HG03108 (cell line): ENCODE data around the gene ASB1.

Experiments used
- ATAC-seq: cut with Tn5 transposase; IDR thresholded peaks from one replicate; pipeline ENCODE4 v1.9.1; 2021; ENCODE audit warnings: moderate library complexity; ENCODE audit not compliant: unreplicated experiment

ASB1 gene

GRCh38 chr2:238464389-238464788 lies 37.7 kb downstream of the ASB1 start:
- ATAC-seq = no peak

DNA sequence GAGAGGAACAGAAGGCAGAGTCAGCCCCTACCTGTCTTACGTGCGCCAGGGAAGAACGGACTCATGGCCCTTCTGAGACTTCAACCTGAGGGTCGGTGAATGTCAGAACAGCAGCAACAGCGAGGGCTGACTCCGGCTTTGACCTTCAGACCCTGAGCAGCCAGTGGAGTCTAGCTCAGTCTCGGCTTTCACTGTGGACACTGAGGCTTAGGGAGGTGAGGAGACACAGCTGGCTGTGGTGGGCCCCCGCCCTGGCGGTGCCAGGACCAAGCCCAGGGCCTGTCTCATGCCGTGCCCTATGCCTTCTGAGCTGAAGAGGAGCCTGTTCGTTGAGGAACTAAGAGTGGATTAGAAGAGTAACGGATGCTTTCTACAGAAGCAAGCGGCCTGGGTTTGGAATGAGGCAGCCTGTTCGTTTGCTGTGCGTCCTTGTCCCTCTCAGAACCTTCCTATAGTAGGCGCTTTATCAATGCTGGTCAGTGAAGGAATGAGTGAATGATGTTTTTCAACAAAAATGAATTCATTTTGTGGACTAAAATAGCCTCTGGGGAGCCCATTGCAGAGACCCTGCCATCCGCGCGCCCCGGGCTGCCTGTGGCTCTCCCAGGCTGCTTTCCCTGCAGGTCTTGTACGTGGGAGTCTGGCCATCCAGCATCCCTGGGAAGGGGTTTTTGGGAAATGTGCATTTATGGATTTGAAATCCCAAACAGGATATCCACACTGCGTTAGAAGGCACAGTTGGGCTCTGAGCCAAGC lies 38.9 kb downstream of the ASB1 start:
- no peak for ATAC-seq

- no peak for ATAC-seq
These were observed 39.6 kb downstream of the ASB1 start for GRCh38 chr2:238466243-238466756.

GRCh38 chr2:238467062-238467461 lies 40.3 kb downstream of the ASB1 start:
- ATAC-seq = no peak

GRCh38 chr2:238467792-238468191 lies 41.1 kb downstream of the ASB1 start:
- ATAC-seq = no peak

- no peak for ATAC-seq
These were observed 42.4 kb downstream of the ASB1 start for GRCh38 chr2:238469155-238469554.

DNA sequence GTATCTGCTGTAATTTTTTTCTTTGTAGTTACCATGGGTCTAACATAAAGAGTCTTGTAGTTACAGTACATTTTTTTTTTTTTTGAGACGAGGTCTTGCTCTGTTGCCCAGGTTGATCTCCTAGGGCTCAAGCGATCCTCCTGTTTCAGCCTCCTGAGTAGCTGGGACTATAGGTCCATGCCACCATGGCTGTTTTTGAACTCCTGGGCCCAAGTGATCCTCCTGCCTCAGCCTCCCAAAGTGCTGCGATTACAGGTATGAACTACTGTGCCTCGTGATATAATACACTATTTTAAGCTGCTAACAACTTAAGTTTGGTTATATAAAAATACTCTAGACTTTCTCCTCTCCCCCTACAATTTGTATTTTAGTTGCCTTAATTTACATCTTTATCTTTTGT lies 46.3 kb downstream of the ASB1 start:
- ATAC-seq = no peak

- no peak for ATAC-seq
These were observed 46.8 kb downstream of the ASB1 start for GRCh38 chr2:238473523-238473922.

DNA sequence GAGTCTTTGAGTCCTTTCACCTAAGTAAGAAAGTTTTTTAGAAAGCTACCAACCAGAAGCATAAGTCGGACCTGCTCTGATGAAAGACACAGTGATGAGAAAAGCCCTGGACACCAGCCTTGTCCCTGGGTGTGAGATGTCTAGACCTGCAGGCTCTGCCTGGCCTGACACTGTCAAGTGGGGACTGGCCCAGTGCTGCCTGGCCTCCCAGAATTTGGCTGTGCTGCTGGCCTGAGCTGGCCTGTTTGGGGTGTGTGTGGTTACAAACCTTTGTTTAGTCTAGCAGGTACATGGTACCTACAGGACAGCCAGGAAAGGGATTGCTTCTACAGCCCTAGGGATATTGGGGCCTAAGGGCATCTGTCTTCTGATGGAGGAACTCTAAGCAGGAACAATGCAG lies 48.3 kb downstream of the ASB1 start:
- ATAC-seq = no peak

DNA sequence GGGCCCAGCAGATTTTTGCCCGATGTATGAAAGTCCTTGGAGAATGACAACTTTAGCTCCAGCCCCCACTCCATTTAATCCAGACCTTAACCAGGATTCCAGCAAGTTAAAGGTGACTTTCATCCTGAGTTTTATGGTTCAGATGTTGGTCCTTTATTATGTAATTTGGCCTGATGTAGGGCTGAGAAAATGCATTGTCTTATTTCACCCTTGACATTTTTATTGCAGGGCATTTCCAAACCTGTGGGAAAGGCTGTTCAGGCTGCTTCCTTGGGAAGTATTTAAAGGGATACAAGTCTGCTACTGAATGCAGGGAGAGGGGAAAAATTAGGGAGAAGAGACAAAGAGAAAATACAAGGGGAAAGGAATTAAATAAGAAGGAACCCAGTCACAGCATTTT lies 48.8 kb downstream of the ASB1 start:
- ATAC-seq = no peak

DNA sequence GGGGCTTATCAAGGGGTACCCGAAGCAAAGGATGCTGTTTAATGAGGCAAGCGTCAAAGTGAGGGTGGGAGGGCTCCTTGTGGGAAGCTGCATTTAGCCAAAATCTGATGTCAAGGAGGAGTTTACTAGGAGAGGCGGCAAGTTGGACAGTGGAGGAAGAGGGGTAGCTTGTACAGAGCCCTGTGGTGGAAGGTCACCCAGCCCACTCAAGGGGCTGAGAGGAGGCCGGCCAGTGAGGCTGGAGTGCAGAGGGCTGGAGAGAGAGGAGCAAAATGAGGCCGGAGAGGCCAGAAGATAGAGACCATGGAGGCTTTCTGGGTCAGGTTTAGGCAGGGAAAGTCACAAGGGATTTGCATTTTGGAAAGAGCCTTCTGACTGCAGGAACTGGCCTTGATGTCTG lies 49.5 kb downstream of the ASB1 start:
- no peak for ATAC-seq

DNA sequence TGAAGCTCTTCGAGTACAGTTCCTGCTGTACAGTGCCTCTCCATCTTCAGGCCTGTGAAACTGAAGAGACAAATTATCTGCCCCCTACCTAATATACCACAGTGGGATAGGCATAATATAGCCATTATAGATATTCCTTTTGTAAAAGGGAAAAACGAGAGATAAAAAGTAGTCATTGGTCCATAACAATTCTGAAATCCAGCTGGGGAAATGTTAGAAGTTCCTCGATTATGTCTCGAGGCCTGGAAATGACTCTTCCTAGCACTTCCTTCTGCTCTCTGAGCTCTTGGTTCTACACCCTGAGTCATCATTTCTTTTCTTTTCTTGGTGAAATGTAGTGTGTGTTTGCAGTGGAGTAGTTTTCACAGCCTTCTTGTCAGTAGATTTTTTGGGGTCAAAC lies 51.5 kb downstream of the ASB1 start:
- ATAC-seq = no peak

- no peak for ATAC-seq
These were observed 53.1 kb downstream of the ASB1 start for GRCh38 chr2:238479847-238480246.

- ATAC-seq = no peak
These were observed 56.3 kb downstream of the ASB1 start for GRCh38 chr2:238483021-238483420.

DNA sequence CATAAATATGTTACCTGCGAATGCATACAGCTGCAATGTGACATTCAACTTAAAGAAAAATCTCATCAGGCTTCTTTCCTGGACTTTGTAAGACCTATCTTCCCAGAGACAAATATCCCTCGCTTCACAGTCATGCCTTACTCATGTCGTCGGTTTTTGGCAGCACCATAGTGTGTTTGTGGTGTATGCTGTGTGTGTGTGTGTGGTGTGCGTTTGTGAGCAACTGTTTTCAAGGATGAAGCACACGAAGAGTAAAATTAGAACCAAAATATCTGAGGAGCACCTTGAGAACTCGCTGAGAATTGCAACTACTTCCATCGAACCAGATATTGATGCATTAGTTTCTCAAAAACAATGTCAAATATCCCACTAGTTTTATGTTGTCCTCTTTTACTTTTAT lies 56.9 kb downstream of the ASB1 start:
- ATAC-seq = no peak

GRCh38 chr2:238484522-238485452 lies 58.1 kb downstream of the ASB1 start:
- ATAC-seq = no peak

DNA sequence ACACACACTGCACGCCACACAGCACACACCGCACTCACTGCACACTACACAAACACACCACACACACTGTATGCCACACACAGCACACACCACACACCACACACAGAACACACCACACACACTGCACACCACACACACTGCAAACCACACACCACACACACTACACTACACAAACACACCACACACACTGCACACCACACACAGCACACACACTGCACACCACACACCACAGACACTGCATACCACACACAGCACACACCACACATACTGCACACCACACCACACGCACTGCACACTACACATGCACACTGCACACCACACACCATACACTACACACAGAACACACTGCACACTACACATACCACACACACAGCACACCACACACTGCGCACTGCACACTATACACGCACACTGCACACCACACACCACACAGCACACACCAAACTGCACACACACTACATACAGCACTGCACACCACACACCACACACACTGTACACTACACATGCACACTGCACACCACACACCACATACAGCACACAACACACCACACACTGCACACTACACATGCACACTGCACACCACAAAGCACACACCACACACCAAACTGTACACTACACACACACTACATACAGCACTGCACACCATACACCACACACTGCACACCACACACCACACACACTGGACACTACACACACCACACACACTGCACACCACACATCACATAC lies 59.6 kb downstream of the ASB1 start:
- ATAC-seq = no peak

GRCh38 chr2:238487134-238487533 lies 60.4 kb downstream of the ASB1 start:
- no peak for ATAC-seq

GRCh38 chr2:238487652-238488346 lies 61.1 kb downstream of the ASB1 start:
- no peak for ATAC-seq

DNA sequence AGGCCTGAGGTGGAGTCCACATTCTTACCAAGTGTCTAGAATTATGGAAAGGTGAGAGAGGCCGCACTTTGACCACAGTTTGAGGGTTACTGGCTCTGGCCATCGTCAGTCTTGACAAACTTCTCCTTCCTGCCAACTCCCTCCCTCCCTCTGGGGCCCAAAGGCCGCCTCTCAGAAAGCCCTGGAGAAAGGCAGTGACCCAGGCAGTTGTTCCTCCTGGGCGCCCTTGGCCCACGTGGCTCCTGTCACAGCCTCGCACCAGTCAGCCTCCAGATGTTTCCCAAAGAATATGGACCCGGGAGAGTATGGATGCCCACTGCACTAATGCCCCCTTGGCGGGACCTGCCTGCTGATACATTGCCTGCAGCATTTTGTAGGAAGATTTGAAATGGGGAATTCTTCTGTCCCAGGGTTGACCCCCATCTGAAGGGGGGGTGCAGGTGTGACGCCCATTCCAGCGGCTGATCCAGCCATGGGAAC lies 61.7 kb downstream of the ASB1 start:
- ATAC-seq = no peak

DNA sequence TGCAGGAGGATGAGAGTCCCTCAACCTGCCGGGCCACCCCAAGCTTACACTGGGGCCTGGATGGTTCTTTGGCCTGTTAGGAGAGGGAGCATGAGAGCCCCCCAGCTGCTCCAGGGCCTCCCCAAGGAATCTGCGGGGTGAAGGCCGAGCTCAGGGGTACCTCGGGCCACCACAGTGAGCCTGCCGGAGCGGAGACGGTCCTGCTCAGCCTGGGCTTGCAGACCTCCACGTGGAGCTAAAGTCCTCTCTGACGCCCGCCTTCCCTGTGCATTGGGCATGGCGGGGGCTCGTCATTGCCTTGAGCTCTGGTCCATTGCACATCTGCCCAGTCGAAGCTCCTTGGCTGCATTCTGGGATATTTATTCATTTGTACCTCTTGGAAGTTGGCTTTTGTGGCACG lies 62.7 kb downstream of the ASB1 start:
- ATAC-seq = no peak
